Left lobe of liver (tissue), 2 donors: ENCODE data around the gene RAI14. TPM values are rescaled to one million over a fixed set of nuclear protein-coding genes. Genes with fewer than 3 reads are reported as not detected.
A peak's percentile ranks its signal among the peaks of the same experiment; 100 is the strongest.
"Not testable (repeated sequence)": the region's sequence is repeated elsewhere in the genome, so short reads cannot be mapped to it uniquely, and the experiment has no call there.

Experiments used
- ATAC-seq: fragments of 200-7000 bp; cut with Tn5 transposase; one replicate; pipeline ENCODE4 v1.9.1; 2020; ENCODE audit warnings: mild to moderate bottlenecking, moderate library complexity
- DNase-seq: peaks from one replicate; pipeline ENCODE4 v3.0.0-alpha.2; 2020; ENCODE audit warnings: low spot score
- total RNA-seq: library from RNA; stranded (reverse); gene quantifications from one replicate; pipeline ENCODE4 v1.2.1, GENCODE V29; 2021
- donor health status: DM: no; HTN: no; CAD: no; lungs with moderate emphysema.
- donor health status: DM: no; HTN: yes; CAD: no.

RAI14 gene
- total RNA-seq, 1 donor from 2014 or later = 24.9 TPM

GRCh38 chr5:34756781-34757624 is 100.9 kb downstream of the RAI14 start:
- DNase-seq (peak; percentile 84), ATAC-seq (peak; percentile 88)

- DNase-seq (no peak), ATAC-seq (no peak)
These were observed 102.4 kb downstream of the RAI14 start for GRCh38 chr5:34758514-34758913.

GRCh38 chr5:34759213-34759612 is 103.1 kb downstream of the RAI14 start:
- ATAC-seq = peak; percentile 56
- not testable (repeated sequence) for DNase-seq

DNA sequence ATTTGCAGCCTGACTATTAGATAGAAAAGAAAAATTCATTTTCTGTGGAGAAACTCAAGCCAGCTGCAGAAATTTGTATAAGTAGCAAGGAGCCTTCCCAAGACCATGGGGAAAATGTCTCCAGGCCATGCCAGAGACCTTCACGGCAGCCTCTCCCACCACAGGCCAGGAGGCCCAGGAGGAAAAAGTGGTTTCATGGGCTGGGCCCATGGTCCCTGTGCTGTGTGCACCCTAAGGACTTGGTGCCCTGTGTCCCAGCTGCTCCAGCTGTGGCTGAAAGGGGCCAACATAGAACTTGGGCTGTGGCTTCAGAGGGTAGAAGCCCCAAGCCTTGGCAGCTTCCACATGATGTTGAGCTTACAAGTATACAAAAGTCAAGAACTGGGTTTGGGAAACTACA is 109.5 kb downstream of the RAI14 start:
- DNase-seq (no peak), ATAC-seq (no peak)

- peak; percentile 67 for ATAC-seq
- DNase-seq = no peak
These were observed 111.1 kb downstream of the RAI14 start for GRCh38 chr5:34767180-34767579.

DNA sequence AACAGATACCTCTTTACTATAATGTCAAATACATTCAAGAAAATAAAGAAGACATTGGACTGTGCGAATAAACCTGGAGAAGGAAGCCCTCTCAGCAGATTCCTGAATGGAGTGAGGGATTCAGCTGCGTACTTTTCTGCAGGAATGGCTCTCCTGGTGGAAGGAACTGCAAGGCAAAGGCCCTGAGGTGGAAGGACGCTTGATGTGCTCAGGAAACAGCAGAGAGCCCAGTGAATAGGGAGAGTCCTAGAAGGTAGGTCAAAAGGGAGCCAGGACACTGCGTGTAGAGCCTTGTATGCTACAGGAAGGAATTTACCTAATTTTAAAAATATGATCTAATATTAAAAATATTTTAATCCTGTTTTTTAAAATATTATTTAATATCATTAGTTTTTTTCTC is 114.4 kb downstream of the RAI14 start:
- ATAC-seq (no peak), DNase-seq (no peak)

DNA sequence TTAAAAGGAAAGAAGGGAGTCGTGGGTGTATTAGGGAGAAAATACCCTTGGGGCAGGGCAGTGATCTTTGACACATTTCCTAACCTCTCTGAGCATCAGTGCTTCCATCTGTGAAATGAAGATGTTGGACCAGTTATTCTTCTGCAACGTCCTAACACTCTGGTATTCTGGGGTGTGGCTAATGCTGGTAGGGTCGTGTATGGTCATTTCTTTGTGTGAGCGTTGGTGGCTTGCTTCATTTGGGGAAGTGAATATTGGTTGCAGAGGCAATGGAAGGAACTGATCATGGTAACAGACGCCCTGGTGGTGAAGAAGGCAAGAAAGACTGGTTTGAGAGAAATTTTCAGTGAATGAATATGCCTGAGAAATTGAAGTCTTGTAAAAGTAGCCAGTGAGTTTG is 114.9 kb downstream of the RAI14 start:
- no peak for ATAC-seq

GRCh38 chr5:34772267-34773098 is 116.4 kb downstream of the RAI14 start:
- DNase-seq = no peak

More for the DNA sequence above, 114.9 kb downstream of the RAI14 start:
- DNase-seq = no peak

GRCh38 chr5:34774139-34774538 is 118.0 kb downstream of the RAI14 start:
- ATAC-seq = no peak
- DNase-seq = no peak

More at GRCh38 chr5:34772267-34773098, 116.4 kb downstream of the RAI14 start:
- ATAC-seq = peak; percentile 62

DNA sequence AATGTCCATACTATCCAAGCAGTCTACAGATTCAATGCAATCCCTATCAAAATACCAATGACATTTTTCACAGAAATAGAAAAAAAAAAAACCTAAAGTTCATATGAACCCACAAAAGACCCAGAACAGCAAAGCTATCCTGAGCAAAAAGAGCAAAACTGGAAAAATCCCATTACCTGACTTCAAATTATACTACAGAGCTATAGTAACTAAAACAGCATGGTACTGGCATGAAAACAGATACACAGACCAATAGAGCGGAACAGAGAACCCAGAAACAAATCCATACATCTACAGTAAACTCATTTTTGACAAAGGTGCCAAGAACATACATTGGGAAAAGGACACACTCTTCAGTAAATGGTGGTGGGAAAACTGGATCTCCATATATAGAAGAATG is 118.5 kb downstream of the RAI14 start:
- DNase-seq, ATAC-seq: not testable (repeated sequence)

DNA sequence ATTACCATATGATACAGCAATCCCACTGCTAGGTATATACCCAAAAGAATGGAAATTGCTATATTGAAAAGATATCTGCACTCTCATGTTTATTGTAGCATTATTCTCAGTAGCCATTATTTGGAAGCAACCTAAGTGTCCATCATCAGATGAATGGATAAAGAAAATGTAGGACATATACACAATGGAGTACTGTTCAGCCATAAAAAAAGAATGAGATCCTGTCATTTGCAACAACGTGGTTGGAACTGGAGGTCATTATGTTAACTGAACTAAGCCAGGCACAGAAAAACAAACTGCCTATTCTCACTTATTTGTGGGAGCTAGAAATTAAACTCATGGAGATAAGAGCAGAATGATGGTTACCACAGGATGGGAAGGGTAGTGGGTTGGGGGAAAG is 119.8 kb downstream of the RAI14 start:
- no peak for ATAC-seq

GRCh38 chr5:34778091-34778850 is 122.1 kb downstream of the RAI14 start:
- DNase-seq = no peak
- ATAC-seq = no peak

More for the DNA sequence above, 119.8 kb downstream of the RAI14 start:
- DNase-seq = no peak

GRCh38 chr5:34783892-34784291 is 127.8 kb downstream of the RAI14 start:
- not testable (repeated sequence) for ATAC-seq, DNase-seq

GRCh38 chr5:34787035-34787434 is 130.9 kb downstream of the RAI14 start:
- ATAC-seq (no peak), DNase-seq (no peak)

DNA sequence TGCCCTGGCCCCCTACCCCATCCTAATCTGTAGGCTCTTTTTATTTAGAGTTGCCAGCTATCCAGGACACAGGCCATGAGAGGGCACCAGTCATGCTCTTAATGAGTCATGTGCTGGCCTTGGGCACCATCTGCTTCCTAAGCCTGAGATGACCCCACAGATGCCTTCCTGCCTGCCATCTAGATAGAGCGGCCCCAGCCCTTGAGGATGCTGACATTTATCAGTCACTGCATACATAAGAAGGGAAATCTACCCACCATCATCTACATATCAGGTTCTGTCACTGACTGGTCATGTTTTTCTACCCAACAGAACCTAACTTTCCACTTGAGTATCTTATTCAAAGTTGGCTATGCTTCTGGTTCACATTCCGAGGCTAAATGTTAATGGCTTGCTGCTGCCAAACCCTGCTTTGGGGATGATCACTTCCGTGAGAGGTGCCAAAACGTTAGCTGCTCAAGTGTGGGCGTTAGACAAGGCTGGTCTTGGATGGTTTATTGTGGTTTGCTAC is 132.9 kb downstream of the RAI14 start:
- peak; percentile 36 for ATAC-seq
- DNase-seq = no peak

DNA sequence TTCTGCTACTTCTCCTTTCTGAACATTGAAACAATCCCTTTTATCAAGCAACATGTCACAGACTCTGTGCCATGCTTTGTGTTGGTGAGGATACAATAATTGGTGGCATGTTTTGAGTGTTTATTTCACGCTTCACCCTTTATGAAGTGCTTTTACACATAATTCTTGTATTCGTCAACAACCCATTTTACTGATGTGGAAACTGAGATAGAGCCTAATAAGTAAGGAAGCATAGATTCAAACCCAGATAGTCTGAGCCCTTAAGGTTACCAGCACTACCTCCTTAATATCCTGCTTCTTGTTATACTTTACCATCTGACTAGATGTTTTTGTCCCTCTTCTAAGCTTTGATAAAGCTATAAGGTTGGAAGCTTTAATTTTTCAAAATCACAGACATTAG is 133.5 kb downstream of the RAI14 start:
- no peak for DNase-seq
- ATAC-seq = no peak

GRCh38 chr5:34790069-34790468 is 133.9 kb downstream of the RAI14 start:
- DNase-seq (no peak), ATAC-seq (no peak)

- ATAC-seq (peak; percentile 36), DNase-seq (no peak)
These were observed 135.7 kb downstream of the RAI14 start for GRCh38 chr5:34791761-34792244.

DNA sequence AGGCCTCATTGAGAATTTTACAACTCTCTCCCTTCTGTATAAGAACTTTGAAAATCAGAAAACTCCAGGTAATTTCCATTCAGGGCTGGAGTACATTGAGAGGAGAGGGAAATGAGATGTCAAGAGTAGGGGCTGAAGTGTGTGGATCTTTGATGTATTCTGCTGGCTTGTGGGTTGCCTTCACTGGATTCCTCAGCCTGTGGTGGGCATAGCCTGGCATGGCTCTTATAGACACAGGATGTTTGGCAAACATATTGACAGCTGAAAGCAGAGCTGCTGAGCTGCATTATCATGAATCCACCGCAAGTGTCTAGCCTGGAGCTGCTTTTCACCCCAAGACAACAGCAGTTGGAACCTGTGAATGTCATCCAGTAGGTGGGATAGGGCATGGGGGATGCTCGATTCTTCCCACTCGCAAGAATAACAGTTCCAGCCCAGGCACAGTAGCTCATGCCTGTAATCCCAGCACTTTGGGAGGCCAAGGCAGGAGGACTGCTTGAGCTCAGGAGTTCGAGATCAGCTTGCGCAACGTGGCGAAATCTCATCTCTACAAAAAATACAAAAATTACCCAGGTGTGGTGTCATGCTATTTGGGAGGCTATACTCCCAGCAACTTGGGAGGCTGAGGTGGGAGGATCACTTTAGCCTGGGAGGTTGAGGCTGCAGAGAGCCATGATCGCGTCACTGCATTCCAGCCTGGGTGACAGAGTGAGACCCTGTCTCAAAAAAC is 146.9 kb downstream of the RAI14 start:
- ATAC-seq (no peak), DNase-seq (no peak)
